HUES6 (cell line): ENCODE data around the gene GPR148.
A peak's percentile ranks its signal among the peaks of the same experiment; 100 is the strongest.
"Not testable (repeated sequence)": the region's sequence is repeated elsewhere in the genome, so short reads cannot be mapped to it uniquely, and the experiment has no call there.

Source experiments
- H3K27ac ChIP-seq: 2 replicates; pipeline ENCODE4 v1.7.0; 2013; ENCODE audit warnings: low read depth, mild to moderate bottlenecking, low read length, inconsistent platforms
- H3K27me3 ChIP-seq: 2 replicates; pipeline ENCODE4 v1.6.1; 2013; ENCODE audit warnings: low read length; ENCODE audit not compliant: control insufficient read depth, insufficient read depth
- H3K36me3 ChIP-seq: 2 replicates; pipeline ENCODE4 v1.6.1; 2013; ENCODE audit warnings: low read length; ENCODE audit not compliant: control insufficient read depth, insufficient read depth
- H3K4me1 ChIP-seq: 2 replicates; pipeline ENCODE4 v1.6.1; 2013; ENCODE audit warnings: low read length; ENCODE audit not compliant: control insufficient read depth, insufficient read depth
- H3K4me3 ChIP-seq: 2 replicates; pipeline ENCODE4 v1.5.1; 2013; ENCODE audit warnings: low read depth, low read length
- H3K9ac ChIP-seq: one replicate; pipeline ENCODE4 v1.6.1; 2013; ENCODE audit warnings: mild to moderate bottlenecking, low read length
- H3K9me3 ChIP-seq: 2 replicates; pipeline ENCODE4 v1.6.1; 2013; ENCODE audit warnings: low read depth, low read length; ENCODE audit not compliant: control insufficient read depth, insufficient read depth

The GPR148 gene

DNA sequence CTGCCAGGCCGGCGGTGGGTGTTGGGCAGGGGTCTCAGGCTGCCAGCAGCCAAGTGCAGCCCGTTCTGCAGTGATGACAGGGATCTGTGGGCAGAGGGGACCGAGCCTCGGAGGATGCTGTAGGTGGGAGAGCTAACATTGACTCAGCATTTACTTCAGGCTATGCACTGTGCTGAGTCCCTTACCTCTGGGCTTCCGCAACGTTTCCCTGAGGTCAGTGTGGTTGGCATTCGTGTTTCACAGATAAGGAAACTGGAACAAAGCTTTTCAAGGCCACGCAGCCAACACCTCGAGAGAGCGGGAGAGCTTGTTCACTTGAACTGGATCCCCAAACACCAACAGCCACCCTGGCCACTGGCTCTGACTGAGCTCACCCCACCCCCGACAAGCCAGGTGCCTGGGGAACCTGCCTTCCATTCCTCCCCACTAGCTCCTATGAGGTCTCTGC lies 839 bp upstream of the GPR148 start:
- Histone ChIP-seq H3K27ac (no peak overlapping the region), H3K27me3 (peaks cover 17% of the 10 kb centered on the region), H3K4me1 (peaks cover 11% of the 10 kb centered on the region), H3K9ac (no peak overlapping the region), H3K9me3 (no peaks in the 10 kb centered on the region), H3K4me3 (peak overlapping the region; percentile 63), H3K36me3 (no peaks in the 10 kb centered on the region)

DNA sequence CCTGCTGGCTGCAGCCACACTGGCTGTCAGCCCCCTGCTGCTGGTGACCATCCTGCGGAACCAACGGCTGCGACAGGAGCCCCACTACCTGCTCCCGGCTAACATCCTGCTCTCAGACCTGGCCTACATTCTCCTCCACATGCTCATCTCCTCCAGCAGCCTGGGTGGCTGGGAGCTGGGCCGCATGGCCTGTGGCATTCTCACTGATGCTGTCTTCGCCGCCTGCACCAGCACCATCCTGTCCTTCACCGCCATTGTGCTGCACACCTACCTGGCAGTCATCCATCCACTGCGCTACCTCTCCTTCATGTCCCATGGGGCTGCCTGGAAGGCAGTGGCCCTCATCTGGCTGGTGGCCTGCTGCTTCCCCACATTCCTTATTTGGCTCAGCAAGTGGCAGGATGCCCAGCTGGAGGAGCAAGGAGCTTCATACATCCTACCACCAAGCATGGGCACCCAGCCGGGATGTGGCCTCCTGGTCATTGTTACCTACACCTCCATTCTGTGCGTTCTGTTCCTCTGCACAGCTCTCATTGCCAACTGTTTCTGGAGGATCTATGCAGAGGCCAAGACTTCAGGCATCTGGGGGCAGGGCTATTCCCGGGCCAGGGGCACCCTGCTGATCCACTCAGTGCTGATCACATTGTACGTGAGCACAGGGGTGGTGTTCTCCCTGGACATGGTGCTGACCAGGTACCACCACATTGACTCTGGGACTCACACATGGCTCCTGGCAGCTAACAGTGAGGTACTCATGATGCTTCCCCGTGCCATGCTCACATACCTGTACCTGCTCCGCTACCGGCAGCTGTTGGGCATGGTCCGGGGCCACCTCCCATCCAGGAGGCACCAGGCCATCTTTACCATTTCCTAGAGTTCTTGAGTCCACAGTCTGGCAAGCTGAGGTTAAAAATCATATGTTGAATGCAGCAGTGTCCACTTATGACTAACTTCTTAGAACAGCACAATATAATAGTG lies 741 bp downstream of the GPR148 start:
- Histone ChIP-seq H3K4me3 (no peak overlapping the region), H3K9me3 (no peaks in the 10 kb centered on the region), H3K27me3 (peaks cover 17% of the 10 kb centered on the region), H3K4me1 (peaks cover 11% of the 10 kb centered on the region), H3K9ac (no peak overlapping the region), H3K36me3 (no peaks in the 10 kb centered on the region), H3K27ac (no peak overlapping the region)

DNA sequence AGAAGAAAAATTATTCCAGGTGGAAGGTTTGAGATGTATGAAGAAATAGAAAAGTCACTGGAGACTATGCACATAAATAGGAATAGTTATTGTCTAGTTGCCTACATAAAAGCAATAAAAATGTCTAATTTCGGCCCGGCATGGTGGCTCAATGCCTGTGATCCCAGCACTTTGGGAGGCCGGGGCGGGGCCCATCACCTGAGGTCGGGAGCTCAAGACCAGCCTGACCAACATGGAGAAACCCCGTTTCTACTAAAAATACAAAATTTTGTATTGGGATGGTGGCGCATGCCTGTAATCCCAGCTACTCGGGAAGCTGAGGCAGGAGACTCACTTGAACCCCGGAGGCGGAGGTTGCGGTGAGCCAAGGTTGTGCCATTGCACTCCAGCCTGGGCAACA lies 3.4 kb downstream of the GPR148 start:
- not testable (repeated sequence) for H3K36me3 ChIP-seq, H3K4me3 ChIP-seq, H3K9ac ChIP-seq, H3K27ac ChIP-seq, H3K4me1 ChIP-seq, H3K9me3 ChIP-seq
- peaks cover 10% of the 10 kb centered on the region for H3K27me3 ChIP-seq

DNA sequence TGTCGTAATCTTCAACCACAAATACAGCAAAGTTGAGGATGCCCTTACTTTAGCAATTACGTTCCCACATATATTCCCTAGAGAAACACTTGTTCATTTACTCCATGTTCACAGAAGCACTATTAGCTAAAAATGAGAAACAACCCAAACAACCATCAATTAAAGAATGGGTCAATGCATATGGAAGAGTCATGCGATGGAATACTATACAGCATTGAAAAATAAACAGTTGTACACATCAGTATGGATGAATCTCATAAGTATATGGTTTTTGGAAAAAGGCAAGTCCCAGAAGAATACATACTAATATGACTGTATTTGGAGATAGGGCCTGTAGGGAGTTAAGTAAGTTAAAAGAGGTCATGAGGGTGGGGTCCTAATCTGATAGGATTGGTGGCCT lies 6.3 kb downstream of the GPR148 start:
- Histone ChIP-seq H3K27ac (no peak overlapping the region), H3K4me3 (no peak overlapping the region), H3K9ac (no peak overlapping the region), H3K36me3 (no peaks in the 10 kb centered on the region), H3K9me3 (no peaks in the 10 kb centered on the region), H3K4me1 (no peaks in the 10 kb centered on the region), H3K27me3 (peaks cover 2% of the 10 kb centered on the region; the same call in 1 of the 2 replicates)

DNA sequence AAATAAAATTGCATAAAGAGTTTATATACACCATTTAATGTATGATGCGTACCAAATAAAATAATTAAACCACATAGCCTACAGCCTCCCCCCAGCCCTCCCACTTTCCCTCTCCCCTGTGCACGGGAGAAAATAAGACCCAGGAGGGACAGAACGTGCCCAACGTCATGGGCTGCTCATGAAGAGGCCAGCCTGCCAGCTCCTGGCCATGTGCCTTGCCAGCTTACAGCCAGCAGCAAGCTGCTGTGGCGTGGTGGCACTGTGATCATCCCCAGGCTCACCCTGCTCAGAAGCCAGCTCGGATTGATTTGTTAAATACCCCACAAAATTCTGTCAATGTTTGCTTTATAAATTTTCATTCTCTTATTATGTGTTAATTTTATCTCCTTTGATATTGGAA lies 7.6 kb downstream of the GPR148 start:
- Histone ChIP-seq H3K27ac (no peak overlapping the region), H3K9me3 (no peaks in the 10 kb centered on the region), H3K4me1 (no peaks in the 10 kb centered on the region), H3K4me3 (no peak overlapping the region), H3K27me3 (no peaks in the 10 kb centered on the region), H3K9ac (no peak overlapping the region), H3K36me3 (no peaks in the 10 kb centered on the region)

DNA sequence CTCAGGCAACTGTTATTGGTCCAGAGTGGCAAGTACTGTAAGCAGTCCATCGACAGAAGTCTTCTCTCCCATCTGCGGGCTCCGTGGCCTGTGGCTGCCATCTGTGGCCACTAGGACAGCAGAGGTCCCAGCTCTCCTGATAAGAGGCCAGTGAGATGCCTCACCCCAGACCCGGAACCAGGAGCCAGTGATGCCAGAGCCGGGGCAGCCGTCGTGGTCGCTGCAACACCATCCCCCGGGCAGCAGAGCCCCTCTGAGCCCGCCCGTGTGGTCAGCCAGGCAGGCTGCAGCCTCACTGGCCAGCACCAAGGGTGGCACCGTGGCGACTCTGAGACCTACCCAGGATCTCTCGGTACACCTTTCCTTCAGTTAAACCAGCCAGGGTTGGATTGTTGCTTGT lies 8.7 kb downstream of the GPR148 start:
- no peaks in the 10 kb centered on the region for H3K27me3 ChIP-seq
- H3K9me3 ChIP-seq: no peaks in the 10 kb centered on the region

DNA sequence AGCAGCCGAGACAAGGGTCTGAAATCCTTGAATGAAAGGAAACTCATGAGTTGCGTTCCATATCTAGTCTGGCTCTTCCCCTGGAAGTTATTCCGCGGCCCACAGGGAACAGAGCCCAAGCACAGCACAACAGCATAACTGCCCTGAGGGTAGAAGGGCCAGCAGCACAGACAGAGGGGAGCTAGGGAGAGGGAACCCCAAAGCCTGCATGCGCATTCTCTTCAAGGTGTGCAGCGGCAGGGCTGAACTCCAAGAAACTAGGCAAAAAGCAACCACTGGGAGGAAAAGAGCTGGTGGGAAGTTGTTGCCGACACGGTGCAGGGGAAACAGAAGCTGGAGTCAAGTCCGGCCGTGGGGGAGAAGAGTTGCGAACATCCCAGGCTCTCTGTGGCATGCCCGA lies 11.8 kb downstream of the GPR148 start:
- H3K4me3 ChIP-seq: no peak overlapping the region
- H3K4me1 ChIP-seq: peaks cover 22% of the 10 kb centered on the region
- no peaks in the 10 kb centered on the region for H3K36me3 ChIP-seq
- H3K27me3 ChIP-seq: no peaks in the 10 kb centered on the region
- no peak overlapping the region for H3K9ac ChIP-seq
- no peak overlapping the region for H3K27ac ChIP-seq
- no peaks in the 10 kb centered on the region for H3K9me3 ChIP-seq

More for the DNA sequence above, 8.7 kb downstream of the GPR148 start:
- Histone ChIP-seq H3K9ac (no peak overlapping the region), H3K4me1 (no peaks in the 10 kb centered on the region), H3K27ac (no peak overlapping the region), H3K36me3 (no peaks in the 10 kb centered on the region), H3K4me3 (no peak overlapping the region)

DNA sequence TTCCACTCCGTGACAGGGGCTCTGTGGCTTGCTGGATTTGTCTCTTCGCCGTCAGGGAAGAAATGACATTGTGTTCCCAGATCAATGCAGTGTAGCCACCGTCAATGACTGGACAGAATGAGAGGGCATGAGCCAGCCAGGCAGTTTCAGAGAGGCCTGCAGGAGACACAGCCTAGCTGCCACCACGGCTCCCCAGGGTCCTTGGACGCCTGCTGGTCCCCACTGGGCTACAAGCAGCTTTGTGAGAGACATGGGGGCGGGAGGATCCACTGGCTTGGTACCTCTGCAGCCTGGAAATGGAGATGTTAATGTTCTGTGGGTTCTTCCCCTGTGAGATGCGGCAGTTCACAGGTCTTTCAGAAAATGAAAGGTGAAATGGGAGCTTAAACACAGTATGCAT lies 14.4 kb downstream of the GPR148 start:
- no peak overlapping the region for H3K4me3 ChIP-seq
- H3K27ac ChIP-seq: peak overlapping the region; percentile 59; the same call in 1 of the 2 replicates
- no peaks in the 10 kb centered on the region for H3K27me3 ChIP-seq
- H3K36me3 ChIP-seq: no peaks in the 10 kb centered on the region
- no peaks in the 10 kb centered on the region for H3K9me3 ChIP-seq
- H3K4me1 ChIP-seq: peaks cover 25% of the 10 kb centered on the region
- peak overlapping the region; percentile 77 for H3K9ac ChIP-seq

DNA sequence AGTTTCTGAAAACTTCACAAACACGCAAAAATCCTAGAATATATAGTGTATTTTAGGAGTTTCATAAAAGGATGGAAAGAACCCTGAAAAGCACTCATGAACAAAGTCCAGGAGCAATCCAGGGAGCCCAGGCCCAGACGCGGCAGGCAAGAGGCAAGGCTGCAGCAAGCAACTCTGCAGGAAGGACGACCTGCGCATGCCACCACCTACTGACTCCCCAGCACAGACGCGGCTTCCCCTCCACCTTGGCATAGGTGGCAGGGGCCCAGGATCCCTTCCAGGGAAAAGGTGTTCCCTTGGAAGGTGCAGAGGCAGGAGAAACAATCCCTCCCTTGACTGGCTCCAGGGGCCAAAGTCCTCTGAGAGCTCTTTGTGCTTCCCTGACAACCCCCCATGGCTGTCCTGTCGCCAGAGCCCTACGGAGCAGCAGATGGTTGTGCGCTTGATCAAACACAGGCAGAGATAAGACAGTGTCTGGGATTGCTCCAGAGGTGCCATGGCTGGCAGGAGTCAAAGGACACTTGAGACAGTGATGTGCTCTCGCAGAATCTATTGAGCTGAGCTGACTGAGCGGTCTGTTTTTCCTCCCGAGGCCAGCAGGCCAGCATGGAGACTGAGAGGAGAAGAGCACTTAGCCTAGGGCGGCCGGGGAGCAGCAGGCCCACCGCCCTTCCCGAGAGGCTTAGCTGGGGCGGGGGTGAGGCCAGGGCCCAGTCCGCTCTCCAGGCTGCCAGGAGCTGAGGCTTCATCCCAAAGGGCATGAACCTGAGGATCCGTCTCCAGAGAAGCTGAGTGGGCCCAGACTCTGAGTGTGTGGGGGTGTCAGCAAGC lies 15.6 kb downstream of the GPR148 start:
- peak overlapping the region; percentile 59; the same call in 1 of the 2 replicates for H3K27ac ChIP-seq
- H3K4me1 ChIP-seq: peaks cover 25% of the 10 kb centered on the region

DNA sequence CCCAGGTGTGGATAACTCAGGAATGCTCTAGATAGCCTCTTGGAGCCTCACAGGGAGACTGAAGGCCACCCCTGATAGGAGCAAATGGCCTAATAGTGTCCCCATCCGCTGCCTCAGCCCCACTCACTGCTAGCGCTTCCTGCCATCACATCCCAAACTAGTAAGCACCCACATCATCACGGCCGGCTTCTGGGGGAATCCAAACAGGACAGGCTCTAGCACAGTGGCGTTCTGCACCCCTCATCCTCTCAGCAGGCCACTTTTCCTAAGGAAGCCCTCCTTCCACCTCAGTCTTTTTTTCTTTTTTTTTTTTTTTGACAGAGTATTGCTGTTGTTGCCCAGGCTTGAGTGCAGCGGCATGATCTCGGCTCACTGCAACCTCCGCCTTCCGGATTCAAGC lies 20.2 kb downstream of the GPR148 start:
- Histone ChIP-seq H3K4me3 (no peak overlapping the region), H3K9ac (no peak overlapping the region), H3K27me3 (peaks cover 3% of the 10 kb centered on the region; the same call in 1 of the 2 replicates), H3K9me3 (no peaks in the 10 kb centered on the region), H3K27ac (no peak overlapping the region), H3K36me3 (no peaks in the 10 kb centered on the region), H3K4me1 (peaks cover 14% of the 10 kb centered on the region)

More for the DNA sequence above, 15.6 kb downstream of the GPR148 start:
- Histone ChIP-seq H3K9ac (peak overlapping the region; percentile 77), H3K27me3 (no peaks in the 10 kb centered on the region), H3K9me3 (no peaks in the 10 kb centered on the region), H3K36me3 (no peaks in the 10 kb centered on the region), H3K4me3 (no peak overlapping the region)

DNA sequence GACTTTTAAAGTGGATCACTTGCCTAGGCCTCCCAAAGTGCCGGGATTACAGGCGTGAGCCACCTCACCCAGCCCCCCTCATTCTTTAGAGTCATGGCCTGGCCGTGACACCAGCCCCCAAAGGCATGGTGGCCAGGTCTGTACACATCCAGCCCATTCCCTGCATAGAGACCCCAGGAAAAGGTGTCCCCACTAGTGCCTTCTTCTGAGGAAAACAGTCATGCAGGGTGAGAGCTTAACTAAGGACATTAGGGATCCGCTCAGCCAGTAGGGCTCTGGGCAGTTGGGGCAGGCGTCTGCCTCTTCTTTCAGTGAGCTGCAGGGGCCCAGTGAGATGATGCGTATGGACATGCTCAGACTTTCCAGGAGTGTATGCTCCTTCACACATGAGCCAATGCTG lies 20.8 kb downstream of the GPR148 start:
- H3K27ac ChIP-seq: no peak overlapping the region
- H3K9ac ChIP-seq: no peak overlapping the region
- H3K36me3 ChIP-seq: no peaks in the 10 kb centered on the region
- H3K4me3 ChIP-seq: no peak overlapping the region
- H3K4me1 ChIP-seq: peaks cover 9% of the 10 kb centered on the region; the same call in 1 of the 2 replicates
- H3K9me3 ChIP-seq: no peaks in the 10 kb centered on the region
- peaks cover 8% of the 10 kb centered on the region for H3K27me3 ChIP-seq
